WERI-Rb-1 (cell line): ENCODE results near the gene APBA2.

Experiments
- DNase-seq: peaks from one replicate; pipeline ENCODE4 v3.0.0-alpha.2; 2020
- H3K27ac ChIP-seq: fragments of 250-450 bp; sonication (Bioruptor Pico); 2 replicates; pipeline ENCODE4 v1.5.1; 2020; ENCODE audit warnings: mild to moderate bottlenecking, moderate library complexity
- H3K27me3 ChIP-seq: fragments of 250-450 bp; sonication (Bioruptor Pico); 2 replicates; pipeline ENCODE4 v1.5.1; 2021; ENCODE audit warnings: mild to moderate bottlenecking, low read depth, moderate library complexity; ENCODE audit not compliant: insufficient read depth, severe bottlenecking
- H3K36me3 ChIP-seq: fragments of 250-450 bp; sonication (Bioruptor Pico); 2 replicates; pipeline ENCODE4 v1.5.1; 2020; ENCODE audit warnings: mild to moderate bottlenecking, moderate library complexity
- H3K4me3 ChIP-seq: 2 replicates; pipeline ENCODE4 v1.5.1; 2011; ENCODE audit warnings: low read depth, mild to moderate bottlenecking, control low read depth, low read length
- H3K9me3 ChIP-seq: fragments of 250-450 bp; sonication (Bioruptor Pico); 2 replicates; pipeline ENCODE4 v1.5.1; 2021; ENCODE audit warnings: mild to moderate bottlenecking, moderate library complexity; ENCODE audit not compliant: severe bottlenecking
- TF ChIP-seq, protein P1 (sequence below): IDR thresholded peaks from 2 replicates; pipeline ENCODE4 v1.5.1; 2011; ENCODE audit warnings: low read depth, mild to moderate bottlenecking, control low read depth, inconsistent platforms, low read length

Gene APBA2

DNA sequence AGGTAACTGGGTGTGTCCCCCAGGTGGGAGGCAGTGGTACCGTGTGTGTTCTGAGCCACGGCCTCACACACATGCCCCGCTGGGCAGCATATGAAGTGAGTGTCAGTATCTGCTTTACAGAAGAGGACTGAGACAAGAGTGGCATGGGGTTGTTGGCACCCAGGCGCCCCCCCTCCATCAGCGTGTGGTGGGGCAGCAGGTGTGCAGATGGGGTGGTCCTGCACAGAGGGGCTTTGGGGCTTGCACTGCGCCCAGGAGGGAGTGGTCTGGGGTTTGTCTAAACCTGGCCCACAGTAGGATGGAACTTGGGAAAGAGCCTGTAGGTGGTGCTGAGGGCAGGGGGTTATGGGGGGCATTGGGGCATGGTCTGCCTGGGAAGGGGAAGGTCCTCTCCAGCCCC is 176.0 kb downstream of the APBA2 start:
- Histone ChIP-seq H3K36me3 (no peaks in the 10 kb centered on the region), H3K27me3 (no peaks in the 10 kb centered on the region), H3K9me3 (no peaks in the 10 kb centered on the region), H3K27ac (no peak overlapping the region), H3K4me3 (no peak overlapping the region)
- TF ChIP-seq, protein P1, sequence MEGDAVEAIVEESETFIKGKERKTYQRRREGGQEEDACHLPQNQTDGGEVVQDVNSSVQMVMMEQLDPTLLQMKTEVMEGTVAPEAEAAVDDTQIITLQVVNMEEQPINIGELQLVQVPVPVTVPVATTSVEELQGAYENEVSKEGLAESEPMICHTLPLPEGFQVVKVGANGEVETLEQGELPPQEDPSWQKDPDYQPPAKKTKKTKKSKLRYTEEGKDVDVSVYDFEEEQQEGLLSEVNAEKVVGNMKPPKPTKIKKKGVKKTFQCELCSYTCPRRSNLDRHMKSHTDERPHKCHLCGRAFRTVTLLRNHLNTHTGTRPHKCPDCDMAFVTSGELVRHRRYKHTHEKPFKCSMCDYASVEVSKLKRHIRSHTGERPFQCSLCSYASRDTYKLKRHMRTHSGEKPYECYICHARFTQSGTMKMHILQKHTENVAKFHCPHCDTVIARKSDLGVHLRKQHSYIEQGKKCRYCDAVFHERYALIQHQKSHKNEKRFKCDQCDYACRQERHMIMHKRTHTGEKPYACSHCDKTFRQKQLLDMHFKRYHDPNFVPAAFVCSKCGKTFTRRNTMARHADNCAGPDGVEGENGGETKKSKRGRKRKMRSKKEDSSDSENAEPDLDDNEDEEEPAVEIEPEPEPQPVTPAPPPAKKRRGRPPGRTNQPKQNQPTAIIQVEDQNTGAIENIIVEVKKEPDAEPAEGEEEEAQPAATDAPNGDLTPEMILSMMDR, result no peak
- no peak for DNase-seq

DNA sequence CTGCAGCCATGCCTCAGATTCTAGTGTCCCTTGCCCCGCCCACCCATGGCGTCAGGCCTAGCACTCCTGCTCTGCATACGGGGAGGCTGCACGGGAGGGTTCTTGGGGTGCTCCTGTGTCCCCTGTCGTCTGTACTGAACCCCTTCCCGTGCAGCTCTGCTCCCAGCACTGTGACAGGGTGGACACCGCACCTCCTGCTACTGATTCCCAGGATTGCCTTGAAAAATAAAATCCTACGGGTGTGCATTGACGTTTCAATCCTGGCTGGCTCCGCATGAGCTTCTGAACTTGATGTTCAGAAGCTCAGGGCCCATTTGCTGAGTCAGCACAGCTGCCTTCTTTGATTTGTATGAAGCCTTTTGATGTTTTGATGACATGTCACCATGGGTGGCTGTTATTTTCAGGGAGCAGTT is 176.4 kb downstream of the APBA2 start:
- Histone ChIP-seq H3K27ac (no peak overlapping the region), H3K27me3 (no peaks in the 10 kb centered on the region), H3K4me3 (no peak overlapping the region), H3K9me3 (no peaks in the 10 kb centered on the region), H3K36me3 (no peaks in the 10 kb centered on the region)
- no peak for DNase-seq
- TF ChIP-seq, protein P1, result no peak

DNA sequence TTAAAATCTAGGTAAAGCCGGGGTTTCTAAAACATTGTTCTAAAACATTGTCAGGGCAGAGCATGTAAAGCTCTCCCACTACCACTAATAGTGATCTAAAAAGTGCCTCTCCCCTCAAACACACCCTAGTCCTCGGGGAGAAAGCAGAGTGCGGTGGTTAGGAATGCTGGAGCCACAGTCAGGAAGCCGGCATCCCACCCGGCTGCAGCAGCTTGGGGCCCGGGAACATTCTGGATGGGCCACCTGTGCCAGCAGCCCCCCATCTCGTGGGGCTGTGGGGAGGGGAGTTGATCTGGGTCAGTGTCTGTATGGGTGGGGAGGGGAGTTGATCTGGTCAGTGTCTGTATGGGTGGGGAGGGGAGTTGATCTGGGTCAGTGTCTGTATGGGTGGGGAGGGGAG is 176.9 kb downstream of the APBA2 start:
- Histone ChIP-seq H3K4me3 (no peak overlapping the region), H3K27ac (no peak overlapping the region), H3K27me3 (no peaks in the 10 kb centered on the region), H3K9me3 (no peaks in the 10 kb centered on the region), H3K36me3 (no peaks in the 10 kb centered on the region)
- DNase-seq, result no peak
- TF ChIP-seq, protein P1, result no peak

DNA sequence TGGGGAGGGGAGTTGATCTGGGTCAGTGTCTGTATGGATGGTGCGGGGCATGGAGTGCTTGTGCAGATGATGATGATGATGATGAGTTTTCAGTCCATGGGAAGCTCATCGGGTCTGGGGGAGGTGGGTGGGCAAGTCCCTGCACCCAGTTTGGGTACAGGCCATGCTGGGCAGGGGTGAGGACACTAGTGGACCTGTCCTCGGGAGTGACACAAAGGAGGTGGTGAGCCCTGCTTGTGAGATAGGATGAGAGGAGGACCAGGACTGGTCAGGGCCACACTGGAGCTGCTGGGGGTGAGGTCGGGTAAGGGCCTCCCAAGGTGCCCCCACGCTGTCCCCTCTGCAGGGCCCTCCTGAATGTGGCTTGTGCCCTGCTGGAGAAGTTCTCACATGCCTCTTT is 177.9 kb downstream of the APBA2 start:
- TF ChIP-seq, protein P1, result no peak

DNA sequence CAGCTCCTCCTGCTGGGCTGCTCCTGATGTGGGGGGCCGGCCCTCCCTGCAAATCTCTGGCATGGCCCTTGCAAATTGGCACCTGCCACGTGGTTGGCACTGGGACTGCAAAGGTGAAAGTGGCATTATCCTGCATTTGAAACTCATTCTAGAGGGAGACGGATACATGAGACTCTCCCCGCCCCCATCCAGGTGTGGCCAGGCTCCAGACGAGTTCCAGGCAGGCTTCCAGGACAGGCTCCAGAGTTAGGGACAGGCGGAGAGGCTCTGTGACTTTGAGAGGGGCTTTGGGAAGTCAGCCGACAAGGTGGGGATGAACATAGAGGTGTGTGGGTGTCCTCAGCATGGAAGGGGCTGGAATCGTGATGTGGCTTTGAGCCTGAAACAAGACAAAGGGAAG is 178.5 kb downstream of the APBA2 start:
- Histone ChIP-seq H3K27ac (no peak overlapping the region), H3K36me3 (no peaks in the 10 kb centered on the region), H3K27me3 (no peaks in the 10 kb centered on the region), H3K9me3 (no peaks in the 10 kb centered on the region), H3K4me3 (no peak overlapping the region)
- DNase-seq, result no peak
- TF ChIP-seq, protein P1, result no peak

More for the DNA sequence above, 177.9 kb downstream of the APBA2 start:
- Histone ChIP-seq H3K27me3 (no peaks in the 10 kb centered on the region), H3K27ac (no peak overlapping the region), H3K36me3 (no peaks in the 10 kb centered on the region), H3K4me3 (no peak overlapping the region), H3K9me3 (no peaks in the 10 kb centered on the region)
- DNase-seq, result no peak

DNA sequence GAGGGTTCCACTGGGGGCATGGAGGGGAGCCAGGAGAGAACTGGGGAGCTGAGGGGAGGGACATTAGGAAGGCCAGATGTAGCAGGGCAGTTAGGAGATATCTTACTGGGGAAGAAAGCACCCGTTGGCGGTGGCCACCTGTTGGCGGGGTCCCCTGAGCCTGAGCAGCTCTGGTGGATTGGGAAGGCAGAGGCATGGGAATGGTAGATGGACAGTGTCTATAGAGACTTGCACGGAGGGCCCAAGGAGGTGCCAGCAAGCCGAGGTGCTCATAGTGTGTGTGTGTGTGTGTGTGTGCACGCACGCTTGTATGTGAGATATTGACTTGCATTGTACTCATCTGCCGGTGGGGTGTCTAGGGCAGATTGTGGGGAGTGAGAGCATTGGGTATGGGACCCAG is 179.0 kb downstream of the APBA2 start:
- H3K4me3 ChIP-seq, result no peak overlapping the region
- no peak overlapping the region for H3K27ac ChIP-seq
- no peaks in the 10 kb centered on the region for H3K36me3 ChIP-seq
- no peaks in the 10 kb centered on the region for H3K27me3 ChIP-seq
- DNase-seq, result no peak
- TF ChIP-seq, protein P1, result no peak
- H3K9me3 ChIP-seq, result no peaks in the 10 kb centered on the region
